Measurements from ENCODE around the gene SIL1. TPM values are rescaled to one million over a fixed set of nuclear protein-coding genes. Genes with fewer than 3 reads are reported as not detected.

The SIL1 gene
- total and polyA plus RNA-seq, 9 of the 15 experiments (the other 6 are each of a cell fraction or from before 2014, with no cell fraction given): 1.3 to 30.5 (median 18.1) TPM

DNA sequence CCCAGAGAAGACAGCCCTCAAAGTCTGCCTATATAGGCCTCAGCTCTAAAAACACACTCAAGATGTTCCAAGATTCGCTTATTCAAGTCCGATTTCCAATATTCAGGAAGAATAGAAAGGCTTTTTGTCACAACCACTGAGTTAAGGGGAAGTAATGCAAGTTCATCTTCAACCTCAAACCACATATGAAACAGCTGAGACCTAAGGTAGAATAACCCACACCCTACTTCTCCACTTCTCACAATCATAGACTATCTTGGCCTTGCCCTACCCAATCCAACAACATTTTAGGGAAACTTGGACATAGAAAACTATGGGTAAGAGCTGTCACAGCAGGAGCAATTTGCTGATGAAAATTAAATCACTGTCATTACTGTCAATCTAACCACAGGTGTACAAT is 171.0 kb downstream of the SIL1 start (continued):
- TF ChIP-seq, protein P1, sequence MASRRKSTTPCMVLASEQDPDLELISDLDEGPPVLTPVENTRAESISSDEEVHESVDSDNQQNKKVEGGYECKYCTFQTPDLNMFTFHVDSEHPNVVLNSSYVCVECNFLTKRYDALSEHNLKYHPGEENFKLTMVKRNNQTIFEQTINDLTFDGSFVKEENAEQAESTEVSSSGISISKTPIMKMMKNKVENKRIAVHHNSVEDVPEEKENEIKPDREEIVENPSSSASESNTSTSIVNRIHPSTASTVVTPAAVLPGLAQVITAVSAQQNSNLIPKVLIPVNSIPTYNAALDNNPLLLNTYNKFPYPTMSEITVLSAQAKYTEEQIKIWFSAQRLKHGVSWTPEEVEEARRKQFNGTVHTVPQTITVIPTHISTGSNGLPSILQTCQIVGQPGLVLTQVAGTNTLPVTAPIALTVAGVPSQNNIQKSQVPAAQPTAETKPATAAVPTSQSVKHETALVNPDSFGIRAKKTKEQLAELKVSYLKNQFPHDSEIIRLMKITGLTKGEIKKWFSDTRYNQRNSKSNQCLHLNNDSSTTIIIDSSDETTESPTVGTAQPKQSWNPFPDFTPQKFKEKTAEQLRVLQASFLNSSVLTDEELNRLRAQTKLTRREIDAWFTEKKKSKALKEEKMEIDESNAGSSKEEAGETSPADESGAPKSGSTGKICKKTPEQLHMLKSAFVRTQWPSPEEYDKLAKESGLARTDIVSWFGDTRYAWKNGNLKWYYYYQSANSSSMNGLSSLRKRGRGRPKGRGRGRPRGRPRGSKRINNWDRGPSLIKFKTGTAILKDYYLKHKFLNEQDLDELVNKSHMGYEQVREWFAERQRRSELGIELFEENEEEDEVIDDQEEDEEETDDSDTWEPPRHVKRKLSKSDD (conservative IDR thresholded peaks at IDR 0.05; ENCODE audit: low read length): no peak
- TF ChIP-seq ZKSCAN8 (CRISPR knock-in tag; IDR thresholded peaks at IDR 0.05) (no peak), MCM2 (IDR thresholded peaks at IDR 0.05; ENCODE audit: low read depth) (no peak), ZC3H8 (IDR thresholded peaks at IDR 0.05) (no peak)
- TF ChIP-seq, protein P2, sequence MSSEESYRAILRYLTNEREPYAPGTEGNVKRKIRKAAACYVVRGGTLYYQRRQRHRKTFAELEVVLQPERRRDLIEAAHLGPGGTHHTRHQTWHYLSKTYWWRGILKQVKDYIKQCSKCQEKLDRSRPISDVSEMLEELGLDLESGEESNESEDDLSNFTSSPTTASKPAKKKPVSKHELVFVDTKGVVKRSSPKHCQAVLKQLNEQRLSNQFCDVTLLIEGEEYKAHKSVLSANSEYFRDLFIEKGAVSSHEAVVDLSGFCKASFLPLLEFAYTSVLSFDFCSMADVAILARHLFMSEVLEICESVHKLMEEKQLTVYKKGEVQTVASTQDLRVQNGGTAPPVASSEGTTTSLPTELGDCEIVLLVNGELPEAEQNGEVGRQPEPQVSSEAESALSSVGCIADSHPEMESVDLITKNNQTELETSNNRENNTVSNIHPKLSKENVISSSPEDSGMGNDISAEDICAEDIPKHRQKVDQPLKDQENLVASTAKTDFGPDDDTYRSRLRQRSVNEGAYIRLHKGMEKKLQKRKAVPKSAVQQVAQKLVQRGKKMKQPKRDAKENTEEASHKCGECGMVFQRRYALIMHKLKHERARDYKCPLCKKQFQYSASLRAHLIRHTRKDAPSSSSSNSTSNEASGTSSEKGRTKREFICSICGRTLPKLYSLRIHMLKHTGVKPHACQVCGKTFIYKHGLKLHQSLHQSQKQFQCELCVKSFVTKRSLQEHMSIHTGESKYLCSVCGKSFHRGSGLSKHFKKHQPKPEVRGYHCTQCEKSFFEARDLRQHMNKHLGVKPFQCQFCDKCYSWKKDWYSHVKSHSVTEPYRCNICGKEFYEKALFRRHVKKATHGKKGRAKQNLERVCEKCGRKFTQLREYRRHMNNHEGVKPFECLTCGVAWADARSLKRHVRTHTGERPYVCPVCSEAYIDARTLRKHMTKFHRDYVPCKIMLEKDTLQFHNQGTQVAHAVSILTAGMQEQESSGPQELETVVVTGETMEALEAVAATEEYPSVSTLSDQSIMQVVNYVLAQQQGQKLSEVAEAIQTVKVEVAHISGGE (CRISPR knock-in tag; IDR thresholded peaks at IDR 0.05): no peak
